Upper lobe of right lung (tissue), 1 donor: ENCODE measurements around the gene CLEC17A. TPM values are rescaled to one million over a fixed set of nuclear protein-coding genes. Genes with fewer than 3 reads are reported as not detected.
"Not testable (repeated sequence)": the region's sequence is repeated elsewhere in the genome, so short reads cannot be mapped to it uniquely, and the experiment has no call there.

Experiments
- ATAC-seq: fragments of 200-7000 bp; cut with Tn5 transposase; one replicate; pipeline ENCODE4 v1.9.1; 2020; ENCODE audit warnings: mild to moderate bottlenecking, moderate library complexity
- DNase-seq: peaks from one replicate; pipeline ENCODE4 v3.0.0-alpha.2; 2020
- H3K27ac ChIP-seq: fragments of 200-600 bp; one replicate; pipeline ENCODE4 v1.8.0; 2022
- H3K27me3 ChIP-seq: fragments of 200-600 bp; one replicate; pipeline ENCODE4 v1.8.0; 2022; ENCODE audit warnings: mild to moderate bottlenecking
- H3K36me3 ChIP-seq: fragments of 200-600 bp; one replicate; pipeline ENCODE4 v1.8.0; 2022
- H3K4me1 ChIP-seq: fragments of 200-600 bp; one replicate; pipeline ENCODE4 v1.8.0; 2022
- H3K4me3 ChIP-seq: fragments of 200-600 bp; one replicate; pipeline ENCODE4 v1.8.0; 2022; ENCODE audit warnings: mild to moderate bottlenecking
- H3K9me3 ChIP-seq: fragments of 200-600 bp; one replicate; pipeline ENCODE4 v1.8.0; 2022
- CTCF ChIP-seq: fragments of 200-600 bp; IDR thresholded peaks from one replicate; pipeline ENCODE4 v1.8.0; 2022; ENCODE audit warnings: antibody characterized with exemption
- intact Hi-C: fragments of 100-400 bp; cut with DNase I; formaldehyde crosslinking; loops from one replicate; pipeline ENCODE4 v1.11.0; 2022
- total RNA-seq: library from RNA; stranded (reverse); fragmentation: NEBNext Ultra II Directional; extraction: Animal tissue kit (Norgen Biotek cat#: 25700); gene quantifications from one replicate; pipeline ENCODE4 v1.2.1, GENCODE V29; 2021
- donor health status: DM: no; HTN: yes; CAD: no; lungs with severe emphysema.

Gene CLEC17A
- total RNA-seq, 1 donor from 2014 or later, result not detected

- H3K27ac ChIP-seq, H3K27me3 ChIP-seq, H3K36me3 ChIP-seq, intact Hi-C loops, H3K4me1 ChIP-seq, H3K4me3 ChIP-seq, H3K9me3 ChIP-seq: not testable (repeated sequence)
- DNase-seq (peak; percentile 70), ATAC-seq (peak; percentile 66)
- TF ChIP-seq CTCF, result peak; percentile 18
Measured at GRCh38 chr19:14551134-14552005, 31.5 kb upstream of the CLEC17A start.

- intact Hi-C loops, DNase-seq, H3K9me3 ChIP-seq, H3K36me3 ChIP-seq, ATAC-seq, H3K27ac ChIP-seq, H3K27me3 ChIP-seq, H3K4me3 ChIP-seq: not testable (repeated sequence)
- H3K4me1 ChIP-seq, result peaks cover 14% of the 10 kb centered on the region
Measured at GRCh38 chr19:14552006-14552360, 30.9 kb upstream of the CLEC17A start.

- Histone ChIP-seq H3K36me3 (no peaks in the 10 kb centered on the region), H3K4me3 (no peak overlapping the region), H3K9me3 (no peaks in the 10 kb centered on the region), H3K4me1 (peaks cover 15% of the 10 kb centered on the region), H3K27me3 (no peaks in the 10 kb centered on the region), H3K27ac (no peak overlapping the region)
- no peak for DNase-seq
- intact Hi-C loops, result no loop called here
- no peak for ATAC-seq
- TF ChIP-seq CTCF, result no peak
Measured at GRCh38 chr19:14553042-14553938, 29.6 kb upstream of the CLEC17A start.

GRCh38 chr19:14553939-14554243 lies 29.0 kb upstream of the CLEC17A start:
- Histone ChIP-seq H3K27ac (no peak overlapping the region), H3K36me3 (no peaks in the 10 kb centered on the region), H3K4me3 (no peak overlapping the region), H3K4me1 (peaks cover 15% of the 10 kb centered on the region), H3K9me3 (no peaks in the 10 kb centered on the region), H3K27me3 (no peaks in the 10 kb centered on the region)
- DNase-seq (no peak), ATAC-seq (no peak)
- intact Hi-C loops, result no loop called here
- no peak for TF ChIP-seq CTCF

GRCh38 chr19:14554382-14554812 lies 28.5 kb upstream of the CLEC17A start:
- DNase-seq (no peak), ATAC-seq (peak; percentile 26)
- Histone ChIP-seq H3K9me3 (no peaks in the 10 kb centered on the region), H3K4me3 (no peak overlapping the region), H3K27me3 (no peaks in the 10 kb centered on the region), H3K27ac (no peak overlapping the region), H3K36me3 (no peaks in the 10 kb centered on the region), H3K4me1 (peaks cover 15% of the 10 kb centered on the region)
- intact Hi-C loops, result no loop called here
- TF ChIP-seq CTCF, result no peak
